ENCODE results near the gene COG5.

DNA sequence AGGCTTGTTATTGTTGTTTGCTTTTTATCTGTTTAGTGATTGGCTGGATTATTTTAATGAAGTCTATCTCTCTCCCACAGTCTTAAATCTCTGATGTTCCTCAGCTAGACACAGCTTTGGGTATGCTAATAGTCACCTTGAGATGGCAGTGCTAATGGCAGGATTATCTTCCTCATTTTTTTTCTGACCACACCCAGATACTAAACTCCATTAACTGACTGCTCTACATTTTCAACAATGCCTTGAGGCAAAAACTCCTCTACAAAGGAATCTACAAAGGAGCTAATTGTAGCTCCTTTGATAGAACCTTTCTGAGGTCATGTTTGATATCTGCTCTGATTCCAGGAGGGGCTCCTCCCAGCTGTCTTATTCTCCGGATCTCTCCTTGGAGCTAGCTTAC lies 272.3 kb downstream of the COG5 start:
- TF ChIP-seq, protein P1, sequence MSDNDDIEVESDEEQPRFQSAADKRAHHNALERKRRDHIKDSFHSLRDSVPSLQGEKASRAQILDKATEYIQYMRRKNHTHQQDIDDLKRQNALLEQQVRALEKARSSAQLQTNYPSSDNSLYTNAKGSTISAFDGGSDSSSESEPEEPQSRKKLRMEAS (IDR thresholded peaks at IDR 0.05; ENCODE audit: low read depth) = no peak
- TF ChIP-seq, protein P2, sequence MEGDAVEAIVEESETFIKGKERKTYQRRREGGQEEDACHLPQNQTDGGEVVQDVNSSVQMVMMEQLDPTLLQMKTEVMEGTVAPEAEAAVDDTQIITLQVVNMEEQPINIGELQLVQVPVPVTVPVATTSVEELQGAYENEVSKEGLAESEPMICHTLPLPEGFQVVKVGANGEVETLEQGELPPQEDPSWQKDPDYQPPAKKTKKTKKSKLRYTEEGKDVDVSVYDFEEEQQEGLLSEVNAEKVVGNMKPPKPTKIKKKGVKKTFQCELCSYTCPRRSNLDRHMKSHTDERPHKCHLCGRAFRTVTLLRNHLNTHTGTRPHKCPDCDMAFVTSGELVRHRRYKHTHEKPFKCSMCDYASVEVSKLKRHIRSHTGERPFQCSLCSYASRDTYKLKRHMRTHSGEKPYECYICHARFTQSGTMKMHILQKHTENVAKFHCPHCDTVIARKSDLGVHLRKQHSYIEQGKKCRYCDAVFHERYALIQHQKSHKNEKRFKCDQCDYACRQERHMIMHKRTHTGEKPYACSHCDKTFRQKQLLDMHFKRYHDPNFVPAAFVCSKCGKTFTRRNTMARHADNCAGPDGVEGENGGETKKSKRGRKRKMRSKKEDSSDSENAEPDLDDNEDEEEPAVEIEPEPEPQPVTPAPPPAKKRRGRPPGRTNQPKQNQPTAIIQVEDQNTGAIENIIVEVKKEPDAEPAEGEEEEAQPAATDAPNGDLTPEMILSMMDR (IDR thresholded peaks at IDR 0.05) = no peak
- TF ChIP-seq, protein P3, sequence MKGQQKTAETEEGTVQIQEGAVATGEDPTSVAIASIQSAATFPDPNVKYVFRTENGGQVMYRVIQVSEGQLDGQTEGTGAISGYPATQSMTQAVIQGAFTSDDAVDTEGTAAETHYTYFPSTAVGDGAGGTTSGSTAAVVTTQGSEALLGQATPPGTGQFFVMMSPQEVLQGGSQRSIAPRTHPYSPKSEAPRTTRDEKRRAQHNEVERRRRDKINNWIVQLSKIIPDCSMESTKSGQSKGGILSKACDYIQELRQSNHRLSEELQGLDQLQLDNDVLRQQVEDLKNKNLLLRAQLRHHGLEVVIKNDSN (IDR thresholded peaks at IDR 0.05; ENCODE audit: borderline replicate concordance, low read depth) = no peak
- TF ChIP-seq FOXM1 (IDR thresholded peaks at IDR 0.05; ENCODE audit: low read depth) = no peak
- TF ChIP-seq EP300 (IDR thresholded peaks at IDR 0.05; ENCODE audit: borderline replicate concordance in 1 of 2, low read depth in 1 of 2, low read length in 1 of 2) = no peak
- TF ChIP-seq POLR2AphosphoS5 (IDR thresholded peaks at IDR 0.05; ENCODE audit: low read depth, low read length) = no peak
- no peak for TF ChIP-seq GATA2 (CRISPR knock-in tag; IDR thresholded peaks at IDR 0.05)
- TF ChIP-seq MEF2A (IDR thresholded peaks at IDR 0.05; ENCODE audit: borderline replicate concordance, low read depth) = no peak

All from SK-N-SH (cell line).